Stimulated activated CD4-positive, alpha-beta T cell treated with anti-CD3 and anti-CD28 coated beads, Interleukin-15, amount 100 ng/mL, for 48 hours (primary cell): ENCODE data around the gene TAS2R50.
"Not testable (repeated sequence)": the region's sequence is repeated elsewhere in the genome, so short reads cannot be mapped to it uniquely, and the experiment has no call there.

Experiments used
- DNase-seq, 2 donors: peaks; one replicate each; pipeline ENCODE4 v3.0.0-alpha.2; 2020; ENCODE audit warnings: low read depth in 2 of 2

Gene TAS2R50, protein sequence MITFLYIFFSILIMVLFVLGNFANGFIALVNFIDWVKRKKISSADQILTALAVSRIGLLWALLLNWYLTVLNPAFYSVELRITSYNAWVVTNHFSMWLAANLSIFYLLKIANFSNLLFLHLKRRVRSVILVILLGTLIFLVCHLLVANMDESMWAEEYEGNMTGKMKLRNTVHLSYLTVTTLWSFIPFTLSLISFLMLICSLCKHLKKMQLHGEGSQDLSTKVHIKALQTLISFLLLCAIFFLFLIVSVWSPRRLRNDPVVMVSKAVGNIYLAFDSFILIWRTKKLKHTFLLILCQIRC

DNA sequence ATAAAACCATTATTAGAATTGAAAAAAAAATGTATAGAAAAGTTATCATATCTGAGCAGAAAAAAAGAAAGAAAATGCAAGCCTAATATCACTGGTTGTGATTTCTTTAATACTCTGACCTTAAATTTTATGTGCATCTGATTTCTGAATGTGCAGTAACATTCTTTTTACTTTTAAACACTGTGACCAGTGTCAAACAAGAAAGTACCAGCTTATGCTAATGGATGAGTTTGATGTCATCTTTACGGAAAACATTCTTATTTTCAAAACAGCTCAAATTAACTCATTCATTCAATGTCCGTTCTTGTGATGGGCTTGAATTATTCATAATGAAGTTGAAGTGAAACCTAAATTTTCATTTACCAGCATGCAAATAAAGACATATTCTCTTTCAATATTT is at the start of gene TAS2R50:
TSS of gene TAS2R50 (minus strand) at position 101 of the 400 bp plus-strand sequence. CDS start at position 49, 52 bp downstream.
- DNase-seq, result no peak

DNA sequence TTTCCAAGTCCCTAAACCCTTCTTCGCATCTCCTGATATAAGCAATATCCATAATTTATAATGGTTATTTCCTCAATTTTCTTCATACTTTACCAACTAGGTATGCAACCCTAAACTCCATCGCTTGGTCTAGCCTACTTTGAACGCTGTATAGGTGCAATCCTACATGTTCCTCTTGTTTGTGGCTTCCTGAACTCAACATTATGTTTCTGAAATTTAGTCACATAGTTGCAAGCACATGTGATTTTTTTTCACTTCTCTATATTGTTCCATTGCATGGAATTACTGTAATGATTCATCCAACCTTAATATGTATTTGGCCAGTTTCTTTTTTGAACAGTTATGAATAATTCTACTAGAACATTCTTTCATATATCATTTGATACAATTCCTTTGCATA is 47.2 kb upstream of the TAS2R50 start:
- DNase-seq, result not testable (repeated sequence)

DNA sequence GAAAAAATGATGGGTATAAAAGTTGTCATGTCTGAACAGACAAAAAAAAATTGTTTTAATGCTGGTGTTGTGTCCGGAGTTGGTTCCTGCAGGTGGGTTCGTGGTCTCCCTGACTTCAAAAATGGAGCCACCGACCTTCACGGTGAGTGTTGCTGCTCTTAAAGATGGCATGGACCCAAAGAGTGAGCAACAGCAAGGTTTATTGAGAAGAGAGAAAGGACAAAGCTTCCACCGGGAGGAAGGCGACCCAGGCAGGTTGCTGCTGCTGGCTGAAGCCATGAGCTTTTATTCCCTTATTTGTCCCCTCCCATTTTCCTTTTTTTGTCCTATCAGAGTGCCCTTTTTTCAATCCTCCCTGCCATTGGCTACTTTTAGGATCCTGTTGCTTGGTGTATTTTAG is 44.6 kb upstream of the TAS2R50 start, which contains the start of gene TAS2R31:
TSS of gene TAS2R31 (minus strand) at position 101 of the 400 bp plus-strand sequence. CDS start at position 29, 72 bp downstream.
- DNase-seq, result no peak

DNA sequence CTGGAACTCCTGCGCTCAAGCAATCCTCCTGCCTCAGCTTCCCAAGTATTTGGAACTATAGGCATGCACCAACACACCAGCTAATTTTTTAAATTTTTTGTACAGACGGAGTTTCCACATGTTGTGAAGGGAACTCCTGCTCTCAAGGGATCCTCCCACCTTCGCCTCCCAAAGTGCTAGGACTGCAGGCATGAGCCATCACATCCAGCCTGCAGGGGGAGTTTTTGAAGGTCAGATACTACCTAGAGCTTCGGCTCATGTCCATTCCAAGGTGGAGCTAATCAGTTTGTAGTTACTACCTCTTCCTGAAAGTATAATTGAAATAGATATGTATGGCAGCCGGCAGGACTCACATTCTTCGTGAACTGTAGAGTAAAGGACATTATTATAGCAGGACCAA is 39.4 kb upstream of the TAS2R50 start:
- no peak for DNase-seq

DNA sequence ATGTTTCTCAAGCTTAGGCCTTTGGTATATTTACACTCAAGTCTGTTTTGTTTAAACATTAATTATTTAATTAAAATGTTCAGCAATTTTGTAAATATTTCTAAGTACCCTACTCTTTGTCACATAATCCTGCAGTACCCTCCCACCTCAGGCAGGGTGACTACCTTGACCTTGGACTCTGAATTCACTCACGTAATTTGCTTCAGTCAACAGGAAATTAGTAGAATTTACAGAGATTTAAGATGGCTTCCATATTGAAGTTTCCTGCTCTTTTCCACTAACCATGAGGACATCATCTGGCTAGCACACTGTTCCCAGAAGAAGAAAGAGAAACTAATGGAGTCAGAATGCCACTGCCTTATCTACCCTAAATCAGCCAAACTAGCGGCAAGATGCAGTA is 36.7 kb upstream of the TAS2R50 start:
- no peak for DNase-seq

DNA sequence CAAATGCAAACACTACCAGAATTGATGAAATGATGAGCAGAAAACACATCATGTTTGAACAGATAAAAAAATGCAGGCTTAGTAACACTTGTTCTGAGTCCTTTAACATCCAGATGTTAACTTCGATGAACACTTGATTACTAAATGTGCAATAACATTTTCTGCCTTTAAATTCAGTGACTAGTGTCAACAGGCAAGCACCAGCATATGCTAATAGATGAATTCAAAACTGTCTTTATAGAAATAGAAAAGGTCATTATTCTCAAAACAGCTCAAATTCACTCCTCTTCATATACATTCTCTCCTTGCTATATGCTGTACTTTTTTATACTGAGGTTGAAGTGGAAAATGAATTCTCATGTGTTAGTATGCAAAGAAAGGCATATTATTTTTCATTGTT is 35.8 kb upstream of the TAS2R50 start, which contains the start of gene TAS2R19:
TSS of gene TAS2R19 (minus strand) at position 101 of the 400 bp plus-strand sequence. CDS start at position 52, 49 bp downstream.
- DNase-seq, result no peak

DNA sequence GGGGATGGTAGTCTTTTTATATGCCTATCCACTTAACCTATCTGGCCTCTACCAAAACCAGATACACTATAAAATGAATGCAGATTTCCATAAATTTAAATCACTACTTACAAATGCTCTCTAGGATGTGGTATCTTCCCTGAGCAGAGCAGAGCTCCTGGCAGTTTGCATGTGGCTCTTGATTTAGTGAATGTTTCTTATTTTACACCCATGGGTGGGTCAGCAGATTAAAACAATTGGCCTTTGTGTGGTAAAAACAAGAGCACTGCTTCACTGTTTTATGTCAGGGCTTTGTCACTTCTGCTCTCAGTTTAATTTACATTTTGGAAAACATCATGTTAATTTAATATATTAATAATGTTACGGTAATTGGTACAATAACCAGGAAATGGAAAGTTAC is 30.2 kb upstream of the TAS2R50 start:
- DNase-seq, result no peak

DNA sequence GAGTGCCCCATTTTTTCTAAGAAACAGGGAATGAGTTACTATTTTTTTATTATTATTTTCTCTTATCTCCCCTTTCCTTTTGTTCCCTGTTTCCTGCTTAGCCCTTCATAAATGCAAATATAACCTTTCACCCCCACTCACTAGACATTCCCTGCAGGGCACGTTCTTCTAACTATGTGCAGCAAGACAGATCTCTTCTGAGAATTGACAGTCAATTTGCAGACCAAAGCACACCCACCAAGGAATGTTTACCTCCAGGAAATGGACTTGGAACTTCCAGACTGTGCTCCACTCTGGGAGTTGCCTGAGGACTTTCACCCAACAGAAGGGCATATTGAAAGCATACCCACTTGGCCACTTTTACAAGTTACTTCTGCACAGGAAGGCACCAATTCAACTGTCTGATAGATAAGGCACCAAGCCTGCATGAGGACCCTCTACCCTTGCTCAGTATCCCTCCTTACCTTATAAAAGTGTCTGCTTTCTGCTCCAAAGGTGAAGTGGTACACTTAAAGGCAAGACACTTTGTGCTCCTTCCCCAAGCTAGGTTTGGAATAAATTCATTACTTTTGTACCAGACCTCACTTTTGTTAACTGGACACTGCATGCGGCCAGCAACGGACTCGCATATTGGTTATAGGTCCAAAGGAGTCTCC is 29.2 kb upstream of the TAS2R50 start:
- DNase-seq, result no peak

DNA sequence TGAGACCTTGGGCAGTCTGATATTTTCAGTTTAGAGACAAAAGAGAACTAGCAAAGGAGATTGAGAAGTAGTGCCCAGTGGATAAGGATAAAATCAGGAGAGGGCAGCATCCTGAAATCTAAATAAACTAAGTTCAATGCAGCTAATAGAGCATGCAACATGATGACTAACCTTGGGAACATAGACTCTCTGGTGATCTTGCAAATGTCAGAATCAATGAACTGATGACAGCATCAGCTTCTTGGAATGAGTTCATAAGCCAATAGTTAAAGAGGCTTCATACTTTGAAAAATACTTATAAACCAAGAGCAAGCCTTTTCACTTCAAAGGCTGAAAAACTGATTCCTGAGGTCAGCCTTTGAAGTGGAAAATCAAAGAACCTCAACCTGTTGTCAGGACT is 27.5 kb upstream of the TAS2R50 start:
- DNase-seq, result no peak

DNA sequence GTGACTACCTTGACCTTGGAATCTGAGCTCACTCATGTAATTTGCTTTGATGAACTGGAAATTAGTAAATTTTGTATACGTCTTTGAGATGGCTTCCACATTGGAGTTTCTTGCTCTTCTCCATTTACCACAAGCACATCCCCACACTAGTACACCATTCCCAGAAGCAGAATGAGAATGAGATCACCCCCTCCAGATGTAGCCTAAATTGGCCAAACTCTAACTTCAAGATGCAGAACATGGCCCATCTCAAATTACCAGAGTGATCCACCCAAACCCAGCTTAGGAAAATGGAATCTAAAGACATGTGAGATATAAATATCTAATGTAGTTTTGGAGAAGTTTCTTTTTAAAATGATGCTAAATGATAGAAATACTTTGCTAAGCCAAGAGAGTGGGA is 20.9 kb upstream of the TAS2R50 start:
- no peak for DNase-seq

DNA sequence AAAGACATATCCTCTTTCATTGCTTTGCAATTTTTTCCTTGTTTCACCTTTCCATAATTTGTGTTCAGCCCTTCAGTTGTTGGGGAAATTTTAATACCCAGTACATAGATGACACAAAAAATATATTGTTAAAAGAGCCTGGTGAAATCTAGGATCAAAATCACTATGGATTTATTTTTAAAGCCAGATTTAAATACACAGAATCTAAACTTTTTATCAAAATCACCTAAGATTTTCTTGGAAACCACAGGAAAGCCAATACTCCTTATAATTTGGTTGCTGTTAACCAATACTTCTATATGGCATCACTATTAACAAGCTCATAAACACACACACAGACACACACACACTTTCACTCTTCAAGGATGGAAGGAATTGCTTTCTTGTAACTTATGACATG is 11.5 kb upstream of the TAS2R50 start, which contains the start of gene TAS2R20:
TSS of gene TAS2R20 (minus strand) at position 101 of the 400 bp plus-strand sequence. CDS start 429 bp downstream, outside the sequence.
- no peak for DNase-seq

DNA sequence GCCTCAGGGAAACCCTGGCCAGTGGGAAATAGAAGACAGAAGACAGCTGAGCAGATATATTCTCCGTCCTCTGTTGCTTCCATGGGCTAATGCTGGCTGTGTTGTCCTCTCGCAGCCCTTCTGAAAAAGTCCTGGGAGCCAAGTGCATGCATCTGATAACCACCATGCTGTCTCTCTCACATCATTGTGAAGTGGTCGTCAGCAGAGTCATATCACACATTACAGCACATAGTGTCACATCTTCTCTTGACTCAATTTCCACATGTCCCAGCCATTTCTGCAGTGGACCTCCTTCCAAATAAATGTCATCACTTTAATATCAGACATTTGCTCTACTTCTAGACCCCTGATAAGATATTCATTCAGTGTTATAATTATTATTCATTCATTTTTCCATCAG is 7.6 kb upstream of the TAS2R50 start:
- no peak for DNase-seq

DNA sequence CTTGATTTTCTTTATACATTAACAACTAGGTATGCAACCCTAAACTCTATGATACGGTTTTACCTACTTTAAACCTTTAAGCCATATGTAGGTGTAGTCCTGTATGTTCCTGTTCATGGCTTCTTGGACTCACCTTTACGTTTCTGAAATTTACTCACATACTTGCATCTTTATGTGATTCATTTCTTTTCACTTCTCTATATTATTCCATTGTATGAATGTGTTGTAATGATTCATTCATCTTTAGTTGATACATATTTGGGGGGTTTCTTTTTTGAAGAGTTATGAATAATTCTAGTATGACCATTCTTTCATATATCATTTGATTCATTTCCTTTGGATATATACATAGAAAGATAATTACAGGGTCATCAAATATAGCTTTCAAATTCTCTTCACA is 2.4 kb upstream of the TAS2R50 start:
- DNase-seq, result no peak

DNA sequence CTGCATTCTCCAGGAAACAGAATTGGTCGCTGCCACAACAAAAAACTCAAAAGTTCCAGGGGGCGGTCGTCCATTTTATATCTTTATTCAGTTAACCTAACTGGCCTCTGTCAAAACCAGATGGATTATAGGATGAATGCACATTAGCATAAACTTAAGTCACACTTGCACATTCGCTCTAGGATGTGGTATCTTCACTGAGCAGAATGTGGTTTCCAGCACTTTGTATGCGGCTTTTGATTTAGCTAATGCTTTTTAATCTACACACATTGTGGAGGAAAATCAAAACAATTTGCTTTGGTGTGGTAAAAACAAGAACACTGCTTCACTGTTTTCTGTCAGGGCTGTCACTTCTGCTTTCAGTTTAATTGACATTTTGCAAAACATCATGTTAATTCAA is 4.5 kb downstream of the TAS2R50 start:
- peak in 1 of 2 donors; percentile 10 for DNase-seq

DNA sequence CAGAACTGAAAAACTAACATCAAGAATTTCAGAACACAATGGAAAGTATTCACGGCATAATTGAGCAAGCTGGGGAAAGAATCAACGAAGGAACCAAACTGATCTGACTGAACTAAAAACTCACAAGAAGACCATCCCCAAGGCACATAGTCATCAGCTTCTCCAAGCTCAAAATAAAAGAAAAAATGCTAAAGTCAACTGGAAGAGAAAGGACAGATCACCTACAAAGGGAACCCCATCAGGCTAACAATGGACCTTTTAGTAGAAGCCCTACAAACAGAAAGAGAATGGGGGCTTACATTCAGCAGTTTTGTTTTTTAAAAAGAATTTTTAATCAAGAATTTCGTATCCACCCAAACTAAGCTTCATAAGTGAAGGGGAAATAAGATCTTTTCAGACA is 11.7 kb downstream of the TAS2R50 start:
- no peak for DNase-seq

DNA sequence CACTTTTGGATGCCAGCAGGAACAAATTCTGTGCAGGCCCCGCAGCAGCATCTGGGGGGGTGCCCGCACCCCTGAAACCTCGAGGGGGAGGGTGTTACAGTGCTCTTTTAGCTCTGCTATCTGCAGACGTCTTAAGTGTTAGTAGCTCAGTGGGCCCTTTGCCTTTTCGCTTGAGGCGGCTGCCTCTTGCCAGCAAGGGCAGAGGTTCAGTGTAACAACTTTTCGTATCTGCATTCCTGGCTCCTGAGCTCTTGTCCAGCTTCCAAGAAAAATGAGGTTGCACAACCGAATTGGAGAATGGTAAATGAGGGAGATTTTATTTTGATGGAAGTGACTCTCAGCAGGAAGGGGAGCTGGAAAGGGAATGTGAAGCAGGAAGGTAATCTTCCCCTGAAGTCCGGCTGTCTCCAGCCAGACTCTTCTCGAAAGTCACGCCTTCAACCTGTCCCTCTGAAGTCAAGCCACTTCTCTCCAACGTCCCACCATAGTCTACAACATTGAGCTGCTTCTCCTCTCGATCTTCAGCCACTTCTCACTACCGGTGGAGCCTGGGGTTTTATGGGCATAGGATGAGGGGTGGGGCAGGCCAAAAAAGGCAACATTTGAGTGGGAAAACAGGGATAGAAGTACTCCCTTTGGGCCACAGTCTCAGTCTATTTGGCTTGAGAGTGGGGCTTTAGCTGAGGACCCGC is 17.8 kb downstream of the TAS2R50 start:
- DNase-seq, result no peak

DNA sequence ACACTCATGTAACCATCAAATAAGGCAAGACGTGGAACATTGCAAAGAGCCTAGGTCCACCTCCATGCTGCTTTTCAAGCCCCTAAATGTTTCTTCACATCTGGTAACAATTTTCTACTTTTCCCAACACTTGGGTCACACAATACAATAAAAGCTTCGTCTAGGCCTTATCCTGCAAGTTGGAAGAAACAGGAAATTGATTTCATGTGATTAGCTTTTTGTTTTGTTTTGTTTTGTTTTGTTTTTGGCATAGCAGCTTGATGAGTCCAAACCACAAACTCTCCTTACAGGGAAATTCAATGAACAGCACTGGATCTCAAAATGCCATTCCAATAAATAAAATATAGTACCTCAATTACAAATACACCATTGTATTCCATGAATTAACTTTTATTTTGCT is 19.3 kb downstream of the TAS2R50 start:
- no peak for DNase-seq

DNA sequence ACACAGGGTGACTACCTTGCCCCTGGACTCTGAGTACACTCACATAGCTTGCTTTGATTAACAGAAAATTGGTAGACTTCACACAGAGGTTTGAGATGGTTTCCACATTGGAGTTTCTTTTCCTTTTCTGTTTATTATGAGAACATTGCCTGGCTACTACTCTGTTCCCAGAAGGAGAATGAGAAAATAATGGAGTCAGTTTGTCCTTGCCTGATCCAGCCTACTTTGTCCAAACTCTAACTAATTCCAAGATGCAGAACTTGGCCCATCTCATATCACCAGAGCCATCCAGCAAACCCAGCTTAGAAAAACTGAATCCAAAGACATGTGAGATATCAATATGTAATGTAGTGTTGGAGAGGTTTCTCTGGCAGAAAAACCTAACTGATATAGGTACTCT is 20.4 kb downstream of the TAS2R50 start:
- DNase-seq, result no peak

DNA sequence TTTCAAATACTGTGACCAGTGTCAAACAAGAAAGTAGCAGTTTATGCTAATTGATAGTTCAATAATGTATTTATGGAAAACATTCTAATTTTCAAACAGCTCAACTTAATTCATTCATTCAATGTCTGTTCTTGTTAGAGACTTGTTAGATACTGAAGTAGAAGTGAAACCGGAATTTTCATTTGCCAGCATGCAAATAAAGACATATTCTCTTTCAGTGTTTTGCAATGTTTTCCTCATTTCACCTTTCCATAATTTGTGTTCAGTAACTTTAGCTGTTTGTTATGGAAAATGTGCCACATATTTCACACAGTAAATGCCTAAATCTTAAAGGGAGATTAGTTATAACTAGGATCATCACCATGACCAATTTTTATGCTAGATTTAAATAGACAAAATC is 21.2 kb downstream of the TAS2R50 start:
- no peak for DNase-seq

DNA sequence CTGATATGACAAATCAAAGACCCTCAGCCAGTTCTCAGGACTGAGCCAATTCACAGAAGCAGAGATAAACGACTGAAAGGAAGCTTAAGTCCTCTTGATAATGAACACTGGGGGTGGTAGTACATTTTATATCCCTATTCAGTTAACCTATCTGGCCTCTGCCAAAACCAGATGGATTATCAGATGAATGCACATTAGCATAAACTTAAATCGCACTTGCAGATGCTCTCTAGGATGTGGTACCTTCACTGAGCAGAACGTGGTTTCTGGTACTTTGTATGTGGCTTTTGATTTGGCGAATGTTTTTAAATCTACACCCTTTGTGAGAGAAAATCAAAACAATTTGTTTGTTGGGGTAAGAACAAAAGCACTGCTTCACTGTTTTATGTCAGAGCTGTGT is 26.5 kb downstream of the TAS2R50 start:
- DNase-seq, result no peak

DNA sequence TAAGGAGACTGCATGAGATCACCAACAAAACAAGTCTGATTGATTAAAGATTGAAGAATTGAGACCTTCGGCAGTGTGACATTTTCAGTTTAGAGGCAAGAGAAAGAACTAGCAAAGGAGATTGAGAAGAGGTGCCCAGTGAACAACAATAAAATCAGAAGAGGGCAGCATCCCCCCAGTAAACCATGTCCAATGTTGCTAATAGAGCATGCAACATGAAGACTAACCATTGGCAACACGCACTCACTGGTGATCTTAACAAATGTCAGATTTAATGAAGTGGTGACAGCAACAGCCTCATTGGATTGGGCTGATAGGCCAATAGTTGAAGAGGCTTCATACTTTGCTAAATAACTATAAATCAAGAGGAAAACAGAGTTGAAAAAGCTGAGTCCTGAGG is 26.9 kb downstream of the TAS2R50 start:
- DNase-seq, result no peak

DNA sequence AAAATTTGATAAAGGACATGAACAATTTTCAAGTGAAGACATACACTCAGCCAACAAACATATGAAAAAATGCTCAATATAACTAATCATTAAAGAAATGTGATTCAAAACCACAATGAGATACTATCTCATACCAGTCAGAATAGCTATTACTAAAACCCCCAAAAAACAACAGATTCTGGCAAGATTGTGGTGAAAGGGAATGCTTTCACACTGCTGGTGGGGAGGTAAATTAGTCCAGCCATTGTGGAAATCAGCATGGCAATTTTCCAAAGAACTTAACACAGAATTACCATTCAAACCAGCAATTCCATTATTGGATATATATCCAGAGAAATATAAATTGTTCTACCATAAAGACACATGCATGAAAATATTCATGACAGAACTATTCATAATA is 29.0 kb downstream of the TAS2R50 start:
- DNase-seq, result no peak

DNA sequence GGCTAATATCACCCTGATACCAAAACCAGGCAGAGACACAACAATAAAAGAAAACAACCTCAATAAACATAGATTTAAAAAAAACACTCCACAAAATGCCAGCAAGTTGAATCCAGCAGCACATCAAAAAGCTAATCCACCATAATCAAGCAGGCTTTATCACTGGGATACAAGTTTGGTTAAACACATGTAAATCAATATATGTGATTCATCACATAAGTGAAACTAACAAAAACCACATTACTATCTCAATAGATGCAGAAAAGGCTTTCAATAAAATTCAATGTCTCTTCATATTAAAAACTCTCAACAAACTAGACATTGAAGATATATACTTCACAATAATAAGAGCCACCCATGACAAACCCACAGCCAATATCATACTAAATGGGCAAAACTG is 30.6 kb downstream of the TAS2R50 start:
- no peak for DNase-seq
